GM12878 (cell line): ENCODE measurements around the gene LARGE1. TPM values are rescaled to one million over a fixed set of nuclear protein-coding genes. Genes with fewer than 3 reads are reported as not detected.

Source experiments
- ATAC-seq: fragments of 200-7000 bp; cut with Tn5 transposase; 3 replicates; pipeline ENCODE4 v1.9.1; 2020; ENCODE audit warnings: mild to moderate bottlenecking, moderate library complexity
- BruUV-seq: library from RNA; stranded (reverse); fragments of 400-500 nt; replicated peaks from 2 replicates; lab custom pipeline; 2021; lab: Mats Ljungman, UMichigan
- CTCF ChIA-PET: fragments of 300-600 bp; sonication (Branson Sonifier 250); formaldehyde crosslinking; extraction: SDS; loops from one replicate; lab custom pipeline; 2021; ENCODE audit warnings: inconsistent platforms; lab: Yijun Ruan, JAX
- POLR2A ChIA-PET: fragments of 350-600 bp; formaldehyde crosslinking; extraction: SDS; loops from one replicate; lab custom pipeline; 2021; ENCODE audit warnings: inconsistent platforms; lab: Charles Lee
- RAD21 ChIA-PET: fragments of 300-600 bp; sonication (Branson Sonifier 250); formaldehyde crosslinking; loops from one replicate; lab custom pipeline; 2023; ENCODE audit warnings: antibody characterized with exemption; ENCODE audit not compliant: unreplicated experiment; lab: Charles Lee
- SMC1A ChIA-PET: fragments of 300-600 bp; sonication (Branson Sonifier 250); formaldehyde crosslinking; loops from one replicate; lab custom pipeline; 2023; ENCODE audit not compliant: unreplicated experiment, uncharacterized antibody; lab: Charles Lee
- DNase-seq: peaks from one replicate; pipeline ENCODE4 v3.0.0-alpha.2; 2011; ENCODE audit warnings: low read depth, low spot score
- FAIRE-seq: peaks from 3 replicates; lab custom pipeline; 2011; peaks lifted over from hg19 to GRCh38; lab: Jason Lieb, UNC
- H2AFZ ChIP-seq: 2 replicates; pipeline ENCODE4 v1.6.0; 2011; ENCODE audit warnings: low read depth, low read length, control low read depth; ENCODE audit not compliant: control insufficient read depth
- H3K27ac ChIP-seq: 2 replicates; pipeline ENCODE4 v1.5.1; 2011; ENCODE audit warnings: control low read depth; ENCODE audit not compliant: control insufficient read depth, insufficient read depth
- H3K27me3 ChIP-seq, 2 experiments: replicated peaks in 1 of 2; 2 replicates each; pipeline versions ENCODE4 v1.6.0 to v1.6.1; 2011; ENCODE audit warnings: low read length in 1 of 2; ENCODE audit not compliant: control insufficient read depth in 2 of 2, insufficient read depth in 2 of 2
- H3K36me3 ChIP-seq, 2 experiments: 2 replicates each; pipeline ENCODE4 v1.5.1; 2011; ENCODE audit warnings: low read length in 1 of 2; ENCODE audit not compliant: control insufficient read depth in 2 of 2, insufficient read depth in 2 of 2
- H3K4me1 ChIP-seq: 2 replicates; pipeline ENCODE4 v1.6.1; 2011; ENCODE audit warnings: mild to moderate bottlenecking, low read length, moderate library complexity, mixed read lengths; ENCODE audit not compliant: control insufficient read depth, insufficient read depth
- H3K4me2 ChIP-seq: 2 replicates; pipeline ENCODE4 v1.6.0; 2011; ENCODE audit warnings: control low read depth; ENCODE audit not compliant: control insufficient read depth, insufficient read depth
- H3K4me3 ChIP-seq: fragments of 200-600 bp; sonication (generic); 2 replicates; pipeline ENCODE4 v1.5.1; 2016
- H3K79me2 ChIP-seq: 2 replicates; pipeline ENCODE4 v1.6.0; 2011; ENCODE audit warnings: low read length; ENCODE audit not compliant: control insufficient read depth, insufficient read depth
- H3K9ac ChIP-seq: 2 replicates; pipeline ENCODE4 v1.8.0; 2011; ENCODE audit warnings: low read length, control low read depth, mixed read lengths; ENCODE audit not compliant: control insufficient read depth, insufficient read depth
- H3K9me3 ChIP-seq: replicated peaks from 3 replicates; pipeline ENCODE4 v1.5.1; 2011; ENCODE audit warnings: mild to moderate bottlenecking, low read length; ENCODE audit not compliant: control insufficient read depth, insufficient read depth
- H4K20me1 ChIP-seq: 2 replicates; pipeline ENCODE4 v1.6.0; 2011; ENCODE audit not compliant: control insufficient read depth, insufficient read depth
- BACH1 ChIP-seq: fragments of 450-650 bp; IDR thresholded peaks from 2 replicates; pipeline ENCODE4 v1.6.1; 2017; ENCODE audit warnings: mild to moderate bottlenecking, borderline replicate concordance
- CREB1 ChIP-seq: IDR thresholded peaks from 2 replicates; pipeline ENCODE4 v1.6.1; 2012; ENCODE audit warnings: low read depth, mild to moderate bottlenecking, inconsistent platforms
- DPF2 ChIP-seq: fragments of 450-650 bp; IDR thresholded peaks from 2 replicates; pipeline ENCODE4 v1.6.1; 2017; ENCODE audit warnings: mild to moderate bottlenecking
- IRF3 ChIP-seq: fragments of 450-650 bp; IDR thresholded peaks from 2 replicates; pipeline ENCODE4 v1.6.1; 2014; ENCODE audit warnings: mild to moderate bottlenecking
- MTA2 ChIP-seq: fragments of 450-650 bp; IDR thresholded peaks from 2 replicates; pipeline ENCODE4 v1.6.1; 2016; ENCODE audit warnings: low read depth, mild to moderate bottlenecking, moderate library complexity
- NFIC ChIP-seq: IDR thresholded peaks from 2 replicates; pipeline ENCODE4 v1.6.1; 2012; ENCODE audit warnings: low read depth, mild to moderate bottlenecking, inconsistent platforms, low read length, moderate library complexity
- RBBP5 ChIP-seq: fragments of 200-600 bp; sonication (generic); conservative IDR thresholded peaks from 2 replicates; pipeline ENCODE4 v1.6.1; 2016
- SMAD5 ChIP-seq: IDR thresholded peaks from 2 replicates; pipeline ENCODE4 v1.6.1; 2016; ENCODE audit warnings: antibody characterized with exemption, low read depth
- WGBS: methylation state at CpG from one replicate; pipeline ENCODE4 v1.1.6; 2016; ENCODE audit warnings: low lambda C conversion rate; ENCODE audit not compliant: insufficient replicate concordance, insufficient coverage; ENCODE audit errors: missing lambda C conversion rate; 5-methylcytosine and 5-hydroxymethylcytosine counted together
- in situ Hi-C: fragments of 300-500 bp; cut with MboI; formaldehyde crosslinking; loops from 9 replicates; pipeline ENCODE4 v1.14.3; 2018; ENCODE audit warnings: mixed read lengths
- intact Hi-C: fragments of 100-400 bp; cut with micrococcal nuclease; formaldehyde crosslinking; loops from one replicate; pipeline ENCODE4 v1.14.2; 2022; ENCODE audit not compliant: unreplicated experiment
- polyA plus RNA-seq, 11 experiments: library from polyadenylated mRNA; depleted of rRNA in 4 of 11; unstranded in 6 of 11; stranded (reverse) in 5 of 11; fragments of >200 nt; fragmentation: Nextera tagmentation in 4 of 11; fragmentation: Illumina TruSeq in 1 of 11; extraction: Ambion mirVana in 4 of 11; extraction: Trizol in 1 of 11; gene quantifications; 1 replicate in 1 of 11; 2 replicates in 10 of 11; pipeline versions ENCODE4 v1.2.1 to v1.2.3, GENCODE V29; 2011 to 2016; ENCODE audit warnings: inconsistent platforms in 2 of 11, missing spikeins in 2 of 11, low read depth in 1 of 11
- total RNA-seq, 4 experiments: library from RNA; depleted of rRNA in 3 of 4; stranded (reverse); fragments of >200 nt in 3 of 4; fragmentation: Illumina TruSeq in 1 of 4; extraction: Trizol in 1 of 4; gene quantifications; 2 replicates each; pipeline versions ENCODE4 v1.2.1 to v1.2.3, GENCODE V29; 2013 to 2021
- TF ChIP-seq, protein P1 (sequence below): fragments of 150-350 bp; IDR thresholded peaks from 2 replicates; pipeline ENCODE4 v1.6.1; 2016; ENCODE audit warnings: low read depth, low read length

LARGE1 gene
- total and polyA plus RNA-seq, 10 of the 15 experiments (the other 5 are each of a cell fraction or from before 2014, with no cell fraction given), result 3.2 to 41.4 (median 17.3) TPM

DNA sequence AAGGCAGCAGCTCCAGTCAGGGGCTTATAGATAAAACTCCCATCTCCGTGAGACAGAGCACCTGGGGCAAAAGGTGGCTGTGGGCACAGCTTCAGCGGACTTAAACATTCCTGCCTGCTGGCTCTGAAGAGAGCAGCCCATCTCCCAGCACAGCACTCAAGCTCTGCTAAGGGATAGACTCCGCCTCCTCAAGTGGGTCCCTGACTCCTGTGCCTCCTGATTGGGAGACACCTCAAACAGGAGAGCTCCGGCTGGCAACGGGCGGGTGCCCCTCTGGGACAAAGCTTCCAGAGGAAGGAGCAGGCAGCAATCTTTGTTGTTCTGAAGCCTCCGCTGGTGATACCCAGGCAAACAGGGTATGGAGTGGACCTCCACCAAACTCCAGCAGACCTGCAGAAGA lies 279.4 kb downstream of the LARGE1 start (continued):
- TF ChIP-seq, protein P1, sequence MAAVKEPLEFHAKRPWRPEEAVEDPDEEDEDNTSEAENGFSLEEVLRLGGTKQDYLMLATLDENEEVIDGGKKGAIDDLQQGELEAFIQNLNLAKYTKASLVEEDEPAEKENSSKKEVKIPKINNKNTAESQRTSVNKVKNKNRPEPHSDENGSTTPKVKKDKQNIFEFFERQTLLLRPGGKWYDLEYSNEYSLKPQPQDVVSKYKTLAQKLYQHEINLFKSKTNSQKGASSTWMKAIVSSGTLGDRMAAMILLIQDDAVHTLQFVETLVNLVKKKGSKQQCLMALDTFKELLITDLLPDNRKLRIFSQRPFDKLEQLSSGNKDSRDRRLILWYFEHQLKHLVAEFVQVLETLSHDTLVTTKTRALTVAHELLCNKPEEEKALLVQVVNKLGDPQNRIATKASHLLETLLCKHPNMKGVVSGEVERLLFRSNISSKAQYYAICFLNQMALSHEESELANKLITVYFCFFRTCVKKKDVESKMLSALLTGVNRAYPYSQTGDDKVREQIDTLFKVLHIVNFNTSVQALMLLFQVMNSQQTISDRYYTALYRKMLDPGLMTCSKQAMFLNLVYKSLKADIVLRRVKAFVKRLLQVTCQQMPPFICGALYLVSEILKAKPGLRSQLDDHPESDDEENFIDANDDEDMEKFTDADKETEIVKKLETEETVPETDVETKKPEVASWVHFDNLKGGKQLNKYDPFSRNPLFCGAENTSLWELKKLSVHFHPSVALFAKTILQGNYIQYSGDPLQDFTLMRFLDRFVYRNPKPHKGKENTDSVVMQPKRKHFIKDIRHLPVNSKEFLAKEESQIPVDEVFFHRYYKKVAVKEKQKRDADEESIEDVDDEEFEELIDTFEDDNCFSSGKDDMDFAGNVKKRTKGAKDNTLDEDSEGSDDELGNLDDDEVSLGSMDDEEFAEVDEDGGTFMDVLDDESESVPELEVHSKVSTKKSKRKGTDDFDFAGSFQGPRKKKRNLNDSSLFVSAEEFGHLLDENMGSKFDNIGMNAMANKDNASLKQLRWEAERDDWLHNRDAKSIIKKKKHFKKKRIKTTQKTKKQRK, result no peak
- TF ChIP-seq RBBP5 (no peak), SMAD5 (no peak), NFIC (no peak)
- TF ChIP-seq, all 136 proteins: peak for 0

DNA sequence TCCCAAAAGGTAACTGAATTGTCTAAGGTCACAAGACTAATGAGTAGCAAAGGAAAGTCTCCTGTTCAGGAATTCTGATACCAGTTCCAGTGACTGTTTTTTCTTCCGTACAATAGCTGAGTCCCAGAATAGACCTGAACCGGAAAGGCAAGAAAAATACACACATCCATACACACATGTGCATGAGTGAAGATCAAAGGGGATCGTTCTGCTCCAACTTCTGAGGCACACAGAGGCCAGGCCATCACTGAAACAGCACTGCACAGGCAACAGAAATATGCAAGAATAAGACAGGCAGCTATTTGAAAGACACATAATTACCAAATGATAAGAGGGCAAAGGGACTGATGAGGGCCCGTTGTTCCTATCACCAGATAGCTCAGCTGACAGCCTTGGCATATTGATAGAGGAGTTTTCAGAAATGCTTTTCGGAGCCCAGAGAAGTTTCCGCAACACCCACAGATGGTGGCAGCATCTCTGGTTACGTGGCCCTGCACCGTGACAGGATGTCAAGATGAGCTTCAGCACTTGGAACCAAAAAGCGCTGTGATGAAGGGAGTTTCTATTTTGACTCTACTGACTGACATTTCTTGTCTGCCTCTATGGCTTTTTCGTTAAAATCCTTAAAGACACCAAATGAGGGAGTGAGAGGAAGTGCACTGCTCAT lies 280.6 kb downstream of the LARGE1 start:
- 81% methylated on average over 10 of the region's 10 CpGs for WGBS
- TF ChIP-seq BACH1 (no peak), DPF2 (no peak), MTA2 (no peak), IRF3 (no peak), CREB1 (no peak)
- ChIA-PET RAD21 (no interaction called here), SMC1A (no interaction called here), CTCF (no interaction called here), POLR2A (no interaction called here)
- ATAC-seq, result no peak
- FAIRE-seq, result no peak
- DNase-seq, result no peak
- no peaks in the 10 kb centered on the region for H3K4me1 ChIP-seq
- in situ Hi-C loops, result no loop called here
- H3K4me2 ChIP-seq, result no peak overlapping the region
- no peaks in the 10 kb centered on the region for H4K20me1 ChIP-seq
- no peaks in the 10 kb centered on the region; a peak in 3 of 4 replicates for H3K36me3 ChIP-seq
- no peak overlapping the region for H3K9ac ChIP-seq
- H3K27me3 ChIP-seq, result no peaks in the 10 kb centered on the region
- no peak overlapping the region for H3K27ac ChIP-seq
- no peaks in the 10 kb centered on the region for H3K79me2 ChIP-seq
- intact Hi-C loops, result no loop called here
- no peak overlapping the region for H3K4me3 ChIP-seq
- H2AFZ ChIP-seq, result no peak overlapping the region
- H3K9me3 ChIP-seq, result no peaks in the 10 kb centered on the region; the same call in 2 of the 3 replicates
- no TSS peak for BruUV-seq
